SIG-M5 (cell line): Measurements from ENCODE around the gene PCBD2.
"Not testable (repeated sequence)": the region's sequence is repeated elsewhere in the genome, so short reads cannot be mapped to it uniquely, and the experiment has no call there.

Experiments
- DNase-seq: peaks from one replicate; lab custom pipeline; 2025; lab: John Stamatoyannopoulos, UW

The PCBD2 gene

GRCh38 chr5:134906811-134907210 is 1.9 kb downstream of the PCBD2 start:
- no peak for DNase-seq

- not testable (repeated sequence) for DNase-seq
Observed at GRCh38 chr5:134910752-134911151, 5.8 kb downstream of the PCBD2 start.

GRCh38 chr5:134911285-134912206 is 6.6 kb downstream of the PCBD2 start:
- no peak for DNase-seq

GRCh38 chr5:134913254-134913653 is 8.3 kb downstream of the PCBD2 start:
- no peak for DNase-seq

GRCh38 chr5:134913795-134914194 is 8.9 kb downstream of the PCBD2 start:
- DNase-seq = no peak

- DNase-seq = no peak
Observed at GRCh38 chr5:134917070-134917815, 12.3 kb downstream of the PCBD2 start.

GRCh38 chr5:134918861-134919260 is 13.9 kb downstream of the PCBD2 start:
- DNase-seq = no peak

GRCh38 chr5:134920848-134921575 is 16.1 kb downstream of the PCBD2 start:
- no peak for DNase-seq

GRCh38 chr5:134932508-134932907 is 27.6 kb downstream of the PCBD2 start:
- DNase-seq = no peak

GRCh38 chr5:134934202-134934601 is 29.3 kb downstream of the PCBD2 start:
- no peak for DNase-seq

- no peak for DNase-seq
Observed at GRCh38 chr5:134935711-134936602, 31.0 kb downstream of the PCBD2 start.

GRCh38 chr5:134937526-134937925 is 32.6 kb downstream of the PCBD2 start:
- no peak for DNase-seq

GRCh38 chr5:134938030-134938429 is 33.1 kb downstream of the PCBD2 start:
- no peak for DNase-seq

- DNase-seq = no peak
Observed at GRCh38 chr5:134939500-134939899, 34.6 kb downstream of the PCBD2 start.

- DNase-seq = no peak
Observed at GRCh38 chr5:134943547-134943946, 38.6 kb downstream of the PCBD2 start.

- no peak for DNase-seq
Observed at GRCh38 chr5:134944630-134945029, 39.7 kb downstream of the PCBD2 start.

GRCh38 chr5:134945041-134945440 is 40.1 kb downstream of the PCBD2 start:
- no peak for DNase-seq

- DNase-seq = no peak
Observed at GRCh38 chr5:134948911-134949310, 44.0 kb downstream of the PCBD2 start.

GRCh38 chr5:134949316-134949715 is 44.4 kb downstream of the PCBD2 start:
- no peak for DNase-seq

GRCh38 chr5:134957920-134958608 is 53.1 kb downstream of the PCBD2 start:
- no peak for DNase-seq

GRCh38 chr5:134958755-134959154 is 53.8 kb downstream of the PCBD2 start:
- DNase-seq = no peak
